ENCODE measurements around the gene UCK2. TPM values are rescaled to one million over a fixed set of nuclear protein-coding genes. Genes with fewer than 3 reads are reported as not detected.

Gene UCK2
- total RNA-seq, 1 experiment from 2014 or later, result 77.9 TPM

DNA sequence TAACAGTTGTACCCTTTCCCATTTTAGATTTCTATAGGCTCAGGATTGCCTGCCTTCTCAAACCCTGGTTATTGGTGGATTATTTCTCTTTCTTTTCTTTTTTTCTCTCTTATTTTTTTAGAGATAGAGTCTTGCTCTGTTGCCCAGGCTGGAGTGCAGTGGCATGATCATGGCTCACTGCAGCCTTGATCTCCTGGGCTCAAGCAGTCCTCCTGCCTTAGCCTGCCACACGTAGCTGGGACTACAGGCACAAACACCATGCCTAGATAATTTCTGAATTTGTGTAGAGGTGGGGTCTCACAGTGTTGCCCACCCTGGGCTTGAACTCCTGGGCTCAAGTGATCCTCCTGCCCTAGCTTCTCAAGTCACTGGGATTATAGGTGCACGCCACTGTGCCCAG is 58.8 kb downstream of the UCK2 start:
- Histone ChIP-seq H3K23ac (ENCODE audit: insufficient read length, low read depth, low read length) (no peak overlapping the region), H3K9me3 (ENCODE audit: control insufficient read depth, low read depth, low read length) (no peaks in the 10 kb centered on the region), H3K4me1 (ENCODE audit: insufficient read depth, low read length) (peaks cover 7% of the 10 kb centered on the region; the same call in 1 of the 2 replicates), H4K20me1 (ENCODE audit: control insufficient read depth, insufficient read depth, insufficient read length) (no peaks in the 10 kb centered on the region), H2BK5ac (ENCODE audit: insufficient read length, low read length) (no peak overlapping the region), H3K18ac (ENCODE audit: insufficient read length, low read depth, low read length) (no peak overlapping the region), H4K91ac (ENCODE audit: insufficient read length, low read depth, low read length) (no peak overlapping the region), H3K4me2 (ENCODE audit: insufficient read depth, insufficient read length, low read length) (no peak overlapping the region), H2AFZ (ENCODE audit: low read length) (no peak overlapping the region), H3K23me2 (ENCODE audit: insufficient read length, low read depth, low read length, poor library complexity, severe bottlenecking) (no peaks in the 10 kb centered on the region), H2BK12ac (ENCODE audit: insufficient read length, low read depth, low read length) (no peak overlapping the region), H3K4ac (ENCODE audit: low read depth, low read length) (no peak overlapping the region), H3K9ac (ENCODE audit: extremely low read depth, insufficient read length, low read length) (no peak overlapping the region), H3T11ph (ENCODE audit: low read length) (no peak overlapping the region), H3K56ac (ENCODE audit: insufficient read length, low read depth, low read length) (no peak overlapping the region), H4K8ac (replicated peaks; ENCODE audit: insufficient read length, low read depth, low read length) (no peak overlapping the region), H3K79me1 (ENCODE audit: insufficient read depth, low read depth, low read length, poor library complexity, severe bottlenecking) (peaks cover 5% of the 10 kb centered on the region), H2BK120ac (ENCODE audit: low read depth, low read length, poor library complexity, severe bottlenecking) (no peak overlapping the region), H2BK15ac (ENCODE audit: low read depth, low read length) (no peak overlapping the region), H3K27ac (ENCODE audit: insufficient read length, low read depth, low read length) (no peak overlapping the region), H2AK5ac (ENCODE audit: insufficient read length, low read length) (no peak overlapping the region), H3K27me3 (ENCODE audit: insufficient read depth, low read length) (no peaks in the 10 kb centered on the region), H2BK20ac (ENCODE audit: low read depth, low read length, poor library complexity, severe bottlenecking) (no peak overlapping the region), H3K79me2 (ENCODE audit: insufficient read depth, low read length) (peaks cover 35% of the 10 kb centered on the region; the same call in 1 of the 2 replicates), H4K5ac (ENCODE audit: insufficient read length, low read depth, low read length) (no peak overlapping the region), H3K14ac (ENCODE audit: insufficient read depth, low read length) (no peak overlapping the region)
- DNase-seq, result no peak
- Mint-ChIP-seq H3K36me3 (ENCODE audit: insufficient read depth in 1 of 3, low read depth in 3 of 3) (peaks cover 14 to 27% (median 22%) of the 10 kb centered on the region in 3 experiments; a peak in 6 of 7 replicates), H3K4me3 (no peak overlapping the region), H3K9me3 (no peaks in the 10 kb centered on the region), H3K4me1 (peaks cover 23 to 24% of the 10 kb centered on the region in 2 experiments), H3K27ac (peak overlapping the region in 1 of 3 experiments; percentile 15; a peak in 2 of 7 replicates), H3K27me3 (ENCODE audit: low read depth) (no peaks in the 10 kb centered on the region)
- TF ChIP-seq, protein P1, sequence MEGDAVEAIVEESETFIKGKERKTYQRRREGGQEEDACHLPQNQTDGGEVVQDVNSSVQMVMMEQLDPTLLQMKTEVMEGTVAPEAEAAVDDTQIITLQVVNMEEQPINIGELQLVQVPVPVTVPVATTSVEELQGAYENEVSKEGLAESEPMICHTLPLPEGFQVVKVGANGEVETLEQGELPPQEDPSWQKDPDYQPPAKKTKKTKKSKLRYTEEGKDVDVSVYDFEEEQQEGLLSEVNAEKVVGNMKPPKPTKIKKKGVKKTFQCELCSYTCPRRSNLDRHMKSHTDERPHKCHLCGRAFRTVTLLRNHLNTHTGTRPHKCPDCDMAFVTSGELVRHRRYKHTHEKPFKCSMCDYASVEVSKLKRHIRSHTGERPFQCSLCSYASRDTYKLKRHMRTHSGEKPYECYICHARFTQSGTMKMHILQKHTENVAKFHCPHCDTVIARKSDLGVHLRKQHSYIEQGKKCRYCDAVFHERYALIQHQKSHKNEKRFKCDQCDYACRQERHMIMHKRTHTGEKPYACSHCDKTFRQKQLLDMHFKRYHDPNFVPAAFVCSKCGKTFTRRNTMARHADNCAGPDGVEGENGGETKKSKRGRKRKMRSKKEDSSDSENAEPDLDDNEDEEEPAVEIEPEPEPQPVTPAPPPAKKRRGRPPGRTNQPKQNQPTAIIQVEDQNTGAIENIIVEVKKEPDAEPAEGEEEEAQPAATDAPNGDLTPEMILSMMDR (conservative IDR thresholded peaks at IDR 0.05), result no peak
- WGBS (ENCODE audit: extremely low coverage, insufficient read length, low lambda C conversion rate), result no CpG with 5 or more reads among the region's 2 CpGs
